ENCODE results near the gene COX11. TPM values are rescaled to one million over a fixed set of nuclear protein-coding genes. Genes with fewer than 3 reads are reported as not detected.
A peak's percentile ranks its signal among the peaks of the same experiment; 100 is the strongest.

COX11 gene
- total RNA-seq, 1 experiment from 2014 or later: 38.5 TPM

DNA sequence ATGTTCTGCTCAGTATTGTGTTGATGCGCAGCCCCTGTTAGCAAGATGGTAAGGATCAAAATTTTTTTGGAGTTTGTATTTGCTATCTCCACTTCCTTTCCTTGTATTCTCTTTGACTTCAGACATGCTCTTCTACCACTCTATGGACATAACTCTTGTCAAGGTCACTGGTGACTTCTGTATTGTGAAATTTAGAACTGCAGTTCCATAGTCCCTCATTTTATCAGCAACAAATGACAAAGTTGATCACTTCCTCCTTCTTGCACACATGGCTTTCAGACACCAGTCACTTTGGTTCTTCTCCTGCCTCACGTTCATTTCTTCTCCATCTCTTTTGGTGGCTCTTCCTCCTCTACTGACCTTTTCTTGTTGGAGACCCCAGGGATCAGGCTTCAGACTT, 21.1 kb downstream of the COX11 start:
- no TSS peak for BruUV-seq (replicated peaks)
- Mint-ChIP-seq H3K4me1 (ENCODE audit: insufficient read depth, unreplicated experiment) (peaks cover 14% of the 10 kb centered on the region), H3K27ac (ENCODE audit: low read depth, unreplicated experiment) (no peak overlapping the region), H3K9me3 (ENCODE audit: unreplicated experiment) (peaks cover 14% of the 10 kb centered on the region), H3K4me3 (ENCODE audit: unreplicated experiment) (no peak overlapping the region), H3K36me3 (ENCODE audit: insufficient read depth, unreplicated experiment) (peaks cover 80% of the 10 kb centered on the region), H3K27me3 (ENCODE audit: insufficient read depth, unreplicated experiment) (no peaks in the 10 kb centered on the region)
- no peak for DNase-seq (ENCODE audit: unreplicated experiment)
- POLR2A ChIA-PET: no interaction called here
- CTCF ChIA-PET: no interaction called here
- intact Hi-C loops (cut with micrococcal nuclease): no loop called here
- TF ChIP-seq, protein P1, sequence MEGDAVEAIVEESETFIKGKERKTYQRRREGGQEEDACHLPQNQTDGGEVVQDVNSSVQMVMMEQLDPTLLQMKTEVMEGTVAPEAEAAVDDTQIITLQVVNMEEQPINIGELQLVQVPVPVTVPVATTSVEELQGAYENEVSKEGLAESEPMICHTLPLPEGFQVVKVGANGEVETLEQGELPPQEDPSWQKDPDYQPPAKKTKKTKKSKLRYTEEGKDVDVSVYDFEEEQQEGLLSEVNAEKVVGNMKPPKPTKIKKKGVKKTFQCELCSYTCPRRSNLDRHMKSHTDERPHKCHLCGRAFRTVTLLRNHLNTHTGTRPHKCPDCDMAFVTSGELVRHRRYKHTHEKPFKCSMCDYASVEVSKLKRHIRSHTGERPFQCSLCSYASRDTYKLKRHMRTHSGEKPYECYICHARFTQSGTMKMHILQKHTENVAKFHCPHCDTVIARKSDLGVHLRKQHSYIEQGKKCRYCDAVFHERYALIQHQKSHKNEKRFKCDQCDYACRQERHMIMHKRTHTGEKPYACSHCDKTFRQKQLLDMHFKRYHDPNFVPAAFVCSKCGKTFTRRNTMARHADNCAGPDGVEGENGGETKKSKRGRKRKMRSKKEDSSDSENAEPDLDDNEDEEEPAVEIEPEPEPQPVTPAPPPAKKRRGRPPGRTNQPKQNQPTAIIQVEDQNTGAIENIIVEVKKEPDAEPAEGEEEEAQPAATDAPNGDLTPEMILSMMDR (IDR thresholded peaks at IDR 0.05; ENCODE audit: unreplicated experiment): no peak

GRCh38 chr17:54945671-54946070, 22.8 kb downstream of the COX11 start:
- BruUV-seq (replicated peaks): no TSS peak
- CTCF ChIA-PET: interaction anchor here (0.6 to 1.0 kb wide), 2 partner anchors 33 to 151 kb away, joined by 3 read pairs; no protein-coding TSS in a partner anchor
- H3K4me3 Mint-ChIP-seq (ENCODE audit: unreplicated experiment): no peak overlapping the region

DNA sequence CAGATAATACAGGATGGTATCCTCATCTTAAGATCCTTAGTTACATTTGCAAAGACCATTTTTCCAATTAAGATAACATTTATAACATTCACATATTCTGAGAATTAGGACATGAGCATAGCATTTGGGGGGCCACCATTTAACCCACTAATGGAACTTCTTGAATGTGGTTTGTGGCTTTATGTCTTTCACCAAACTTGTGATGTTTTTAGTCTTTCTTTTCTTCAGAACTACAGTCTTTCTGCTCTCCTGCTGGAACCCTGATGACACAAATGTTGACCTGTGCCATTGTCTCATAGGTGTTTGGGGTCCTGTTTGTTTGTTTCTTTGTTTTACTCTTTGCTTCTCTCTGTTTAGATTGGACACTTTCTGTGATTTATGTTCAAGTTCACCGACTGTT, 23.2 kb downstream of the COX11 start:
- Mint-ChIP-seq H3K4me3 (ENCODE audit: unreplicated experiment) (no peak overlapping the region), H3K4me1 (ENCODE audit: insufficient read depth, unreplicated experiment) (peaks cover 14% of the 10 kb centered on the region), H3K27ac (ENCODE audit: low read depth, unreplicated experiment) (peak overlapping the region; percentile 20), H3K9me3 (ENCODE audit: unreplicated experiment) (peaks cover 14% of the 10 kb centered on the region), H3K36me3 (ENCODE audit: insufficient read depth, unreplicated experiment) (peaks cover 74% of the 10 kb centered on the region), H3K27me3 (ENCODE audit: insufficient read depth, unreplicated experiment) (no peaks in the 10 kb centered on the region)
- no TSS peak for BruUV-seq (replicated peaks)
- ChIA-PET POLR2A (interaction anchor here (1.2 kb wide), 1 partner anchor 9 kb away, joined by 3 read pairs; no protein-coding TSS in a partner anchor), CTCF (interaction anchor here (0.6 kb wide), 1 partner anchor 151 kb away, joined by 3 read pairs; no protein-coding TSS in a partner anchor)
- TF ChIP-seq, protein P1 (IDR thresholded peaks at IDR 0.05; ENCODE audit: unreplicated experiment): no peak
- intact Hi-C loops (cut with micrococcal nuclease): no loop called here
- no peak for DNase-seq (ENCODE audit: unreplicated experiment)

More at GRCh38 chr17:54945671-54946070, 22.8 kb downstream of the COX11 start:
- H3K9me3 Mint-ChIP-seq (ENCODE audit: unreplicated experiment): peaks cover 14% of the 10 kb centered on the region
- H3K4me1 Mint-ChIP-seq (ENCODE audit: insufficient read depth, unreplicated experiment): peaks cover 14% of the 10 kb centered on the region
- no peak for DNase-seq (ENCODE audit: unreplicated experiment)
- TF ChIP-seq, protein P1 (IDR thresholded peaks at IDR 0.05; ENCODE audit: unreplicated experiment): no peak
- POLR2A ChIA-PET: interaction anchor here (1.2 kb wide), 1 partner anchor 9 kb away, joined by 3 read pairs; no protein-coding TSS in a partner anchor
- H3K36me3 Mint-ChIP-seq (ENCODE audit: insufficient read depth, unreplicated experiment): peaks cover 78% of the 10 kb centered on the region
- no peaks in the 10 kb centered on the region for H3K27me3 Mint-ChIP-seq (ENCODE audit: insufficient read depth, unreplicated experiment)
- H3K27ac Mint-ChIP-seq (ENCODE audit: low read depth, unreplicated experiment): peak overlapping the region; percentile 20
- intact Hi-C loops (cut with micrococcal nuclease): no loop called here

GRCh38 chr17:54944796-54945195, 23.7 kb downstream of the COX11 start:
- no peak overlapping the region for H3K27ac Mint-ChIP-seq (ENCODE audit: low read depth, unreplicated experiment)
- ChIA-PET CTCF (no interaction called here), POLR2A (no interaction called here)
- intact Hi-C loops (cut with micrococcal nuclease): no loop called here
- peaks cover 14% of the 10 kb centered on the region for H3K9me3 Mint-ChIP-seq (ENCODE audit: unreplicated experiment)
- peaks cover 70% of the 10 kb centered on the region for H3K36me3 Mint-ChIP-seq (ENCODE audit: insufficient read depth, unreplicated experiment)
- no peaks in the 10 kb centered on the region for H3K27me3 Mint-ChIP-seq (ENCODE audit: insufficient read depth, unreplicated experiment)
- TF ChIP-seq, protein P1 (IDR thresholded peaks at IDR 0.05; ENCODE audit: unreplicated experiment): no peak
- H3K4me3 Mint-ChIP-seq (ENCODE audit: unreplicated experiment): no peak overlapping the region
- DNase-seq (ENCODE audit: unreplicated experiment): no peak
- no TSS peak for BruUV-seq (replicated peaks)
- H3K4me1 Mint-ChIP-seq (ENCODE audit: insufficient read depth, unreplicated experiment): peaks cover 14% of the 10 kb centered on the region

Data from MCF 10A (cell line).